NT2/D1 (cell line): Measurements from ENCODE around the gene DEDD.

Experiments
- SUZ12 ChIP-seq: IDR thresholded peaks from 2 replicates; pipeline ENCODE4 v1.6.1; 2011; ENCODE audit not compliant: insufficient read length, insufficient read depth; ENCODE audit errors: extremely low read depth
- YY1 ChIP-seq: IDR thresholded peaks from 2 replicates; pipeline ENCODE4 v1.6.1; 2011; ENCODE audit not compliant: insufficient read length, insufficient read depth

DNA sequence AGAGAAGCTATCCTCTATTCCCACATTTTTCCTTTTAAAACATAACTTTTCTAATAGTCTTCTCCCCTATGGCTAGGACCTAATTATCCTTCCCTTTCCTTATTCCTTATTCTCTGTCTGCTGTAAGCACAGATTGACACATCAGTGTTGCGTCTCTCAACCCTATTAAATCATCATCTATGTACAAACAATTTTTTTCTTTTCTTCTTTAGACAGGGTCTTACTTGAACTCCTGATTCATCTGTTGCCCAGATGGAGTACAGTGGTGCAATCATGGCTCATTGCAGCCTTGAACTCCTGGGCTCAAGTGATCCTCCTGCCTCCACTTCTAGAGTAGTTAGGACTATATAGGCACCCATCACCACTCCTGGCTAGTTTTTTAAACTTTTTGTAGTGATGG, 26.0 kb downstream of the DEDD start:
- no peak for TF ChIP-seq YY1
- no peak for TF ChIP-seq SUZ12
